GM23338 (cell line): ENCODE results near the gene RABL3. TPM values are rescaled to one million over a fixed set of nuclear protein-coding genes. Genes with fewer than 3 reads are reported as not detected.

ENCODE experiments used
- ATAC-seq: fragments of 200-7000 bp; cut with Tn5 transposase; 3 replicates; pipeline ENCODE4 v1.9.1; 2020
- DNase-seq: peaks from one replicate; pipeline ENCODE4 v3.0.0-alpha.2; 2015; ENCODE audit warnings: low spot score
- H2AFZ ChIP-seq: fragments of 200-600 bp; sonication (generic); 2 replicates; pipeline ENCODE4 v1.8.0; 2016; ENCODE audit warnings: antibody characterized with exemption, mild to moderate bottlenecking, moderate library complexity
- H3F3A ChIP-seq: fragments of 200-600 bp; sonication (generic); replicated peaks from 2 replicates; pipeline ENCODE4 v1.8.0; 2017; ENCODE audit warnings: antibody characterized with exemption, mixed run types, low read depth
- H3K27ac ChIP-seq: fragments of 200-600 bp; sonication (generic); 2 replicates; pipeline ENCODE4 v1.6.1; 2016; ENCODE audit warnings: low read depth
- H3K27me3 ChIP-seq: fragments of 200-600 bp; sonication (generic); 2 replicates; pipeline ENCODE4 v1.8.0; 2016; ENCODE audit warnings: mild to moderate bottlenecking, mixed run types, moderate library complexity; ENCODE audit not compliant: insufficient read depth
- H3K36me3 ChIP-seq: fragments of 200-600 bp; sonication (generic); 2 replicates; pipeline ENCODE4 v1.8.0; 2016; ENCODE audit warnings: mild to moderate bottlenecking; ENCODE audit not compliant: insufficient read depth
- H3K4me1 ChIP-seq: fragments of 200-600 bp; sonication (generic); 2 replicates; pipeline ENCODE4 v1.8.0; 2016; ENCODE audit warnings: mild to moderate bottlenecking, moderate library complexity; ENCODE audit not compliant: insufficient read depth
- H3K4me2 ChIP-seq: fragments of 200-600 bp; sonication (generic); 2 replicates; pipeline ENCODE4 v1.7.1; 2017; ENCODE audit warnings: mixed run types
- H3K4me3 ChIP-seq: fragments of 200-600 bp; sonication (generic); 2 replicates; pipeline ENCODE4 v1.6.1; 2016; ENCODE audit warnings: mixed run types
- H3K79me2 ChIP-seq: fragments of 200-600 bp; sonication (generic); replicated peaks from 2 replicates; pipeline ENCODE4 v1.8.0; 2017; ENCODE audit warnings: mild to moderate bottlenecking; ENCODE audit not compliant: insufficient read depth
- H3K9me2 ChIP-seq: fragments of 200-600 bp; sonication (generic); 2 replicates; pipeline ENCODE4 v1.8.0; 2017; ENCODE audit not compliant: insufficient read depth
- H4K20me1 ChIP-seq: fragments of 200-600 bp; sonication (generic); replicated peaks from 2 replicates; pipeline ENCODE4 v1.8.0; 2017; ENCODE audit warnings: mild to moderate bottlenecking; ENCODE audit not compliant: insufficient read depth
- H3K27ac Mint-ChIP-seq: 2 replicates; pipeline ENCODE4 v1.8.0; 2020; ENCODE audit warnings: inconsistent platforms, mild to moderate bottlenecking, moderate library complexity, mixed read lengths
- H3K27me3 Mint-ChIP-seq: 3 replicates; pipeline ENCODE4 v1.8.0; 2022; ENCODE audit warnings: low read depth, mild to moderate bottlenecking, moderate library complexity, mixed read lengths, inconsistent platforms; ENCODE audit not compliant: insufficient read depth, poor library complexity
- H3K36me3 Mint-ChIP-seq: 3 replicates; pipeline ENCODE4 v1.8.0; 2021; ENCODE audit warnings: low read depth, mild to moderate bottlenecking, inconsistent platforms, moderate library complexity, mixed read lengths
- H3K4me1 Mint-ChIP-seq: 3 replicates; pipeline ENCODE4 v1.8.0; 2020; ENCODE audit warnings: mild to moderate bottlenecking, inconsistent platforms, mixed read lengths
- H3K4me3 Mint-ChIP-seq: 3 replicates; pipeline ENCODE4 v1.8.0; 2021; ENCODE audit warnings: moderate library complexity, mild to moderate bottlenecking, inconsistent platforms, mixed read lengths
- H3K9me3 Mint-ChIP-seq: 3 replicates; pipeline ENCODE4 v1.8.0; 2020; ENCODE audit warnings: moderate library complexity, mild to moderate bottlenecking, inconsistent platforms, mixed read lengths
- CREB1 ChIP-seq: fragments of 250-450 bp; sonication (Bioruptor Pico); IDR thresholded peaks from 2 replicates; pipeline ENCODE4 v1.5.0; 2020; ENCODE audit warnings: low read depth, mild to moderate bottlenecking, moderate library complexity
- CTCF ChIP-seq, 2 experiments: fragments of 200-600 bp in 1 of 2; sonication (generic) in 1 of 2; conservative IDR thresholded peaks; 2 replicates each; pipeline versions ENCODE4 v1.5.1 to v1.6.1; 2016 to 2017; ENCODE audit warnings: antibody characterized with exemption in 2 of 2, low read depth in 2 of 2, mild to moderate bottlenecking in 2 of 2, moderate library complexity in 1 of 2
- EZH2 ChIP-seq: fragments of 200-600 bp; sonication (generic); IDR thresholded peaks from one replicate; pipeline ENCODE4 v1.8.0; 2017; ENCODE audit warnings: antibody characterized with exemption, mild to moderate bottlenecking, low read depth; ENCODE audit not compliant: unreplicated experiment
- JUNB ChIP-seq: IDR thresholded peaks from one replicate; pipeline ENCODE4 v1.6.1; 2016; ENCODE audit warnings: antibody characterized with exemption; ENCODE audit not compliant: unreplicated experiment
- POLR2AphosphoS5 ChIP-seq: IDR thresholded peaks from 2 replicates; pipeline ENCODE4 v1.6.1; 2016; ENCODE audit warnings: antibody characterized with exemption, low read depth
- STAT1 ChIP-seq: IDR thresholded peaks from one replicate; pipeline ENCODE4 v1.6.1; 2016; ENCODE audit warnings: antibody characterized with exemption; ENCODE audit not compliant: unreplicated experiment
- ZNF331 ChIP-seq: fragments of 250-450 bp; sonication (Bioruptor Pico); IDR thresholded peaks from 2 replicates; pipeline ENCODE4 v1.5.0; 2020; ENCODE audit warnings: low read depth, mild to moderate bottlenecking, moderate library complexity
- polyA plus RNA-seq: library from polyadenylated mRNA; unstranded; fragments of >200 nt; fragmentation: Nextera tagmentation; extraction: Ambion mirVana; gene quantifications from 2 replicates; pipeline ENCODE4 v1.2.1, GENCODE V29; 2016
- total RNA-seq: library from RNA; depleted of rRNA; stranded (reverse); fragments of >200 nt; shearing (Covaris generic); gene quantifications from 2 replicates; pipeline ENCODE4 v1.2.3, GENCODE V29; 2014
- TF ChIP-seq, protein P1 (sequence below): fragments of 250-450 bp; sonication (Bioruptor Pico); IDR thresholded peaks from 2 replicates; pipeline ENCODE4 v1.5.0; 2020; ENCODE audit warnings: mild to moderate bottlenecking, moderate library complexity

RABL3 gene
- total and polyA plus RNA-seq, 2 experiments from 2014 or later = 7.8 to 9.8 TPM

- no peak for TF ChIP-seq POLR2AphosphoS5
- no peak for TF ChIP-seq CTCF (conservative IDR thresholded peaks at IDR 0.05; ENCODE audit: low read depth in 2 of 2)
- no peak for TF ChIP-seq ZNF331 (CRISPR knock-in tag)
- TF ChIP-seq CREB1 = no peak
- H3K9me3 Mint-ChIP-seq = peaks cover 7% of the 10 kb centered on the region
- ATAC-seq (peak; percentile 35), DNase-seq (no peak)
- no peaks in the 10 kb centered on the region; the same call in 1 of the 3 replicates for H3K4me1 Mint-ChIP-seq
- no peak overlapping the region for H3K27ac Mint-ChIP-seq
- H3K4me2 ChIP-seq = no peak overlapping the region
- H3K36me3 Mint-ChIP-seq = peaks cover 10% of the 10 kb centered on the region
- no peaks in the 10 kb centered on the region for H3K79me2 ChIP-seq
- no peaks in the 10 kb centered on the region for H4K20me1 ChIP-seq
- H2AFZ ChIP-seq = peak overlapping the region; percentile 61; the same call in 1 of the 2 replicates
- H3F3A ChIP-seq = no peaks in the 10 kb centered on the region
- no peaks in the 10 kb centered on the region for H3K27me3 ChIP-seq
- H3K4me3 ChIP-seq = no peak overlapping the region
- no peaks in the 10 kb centered on the region for H3K36me3 ChIP-seq
- peaks cover 16% of the 10 kb centered on the region for H3K9me2 ChIP-seq
- no peak overlapping the region for H3K27ac ChIP-seq
- H3K4me1 ChIP-seq = no peaks in the 10 kb centered on the region
- H3K27me3 Mint-ChIP-seq = peaks cover 4% of the 10 kb centered on the region
- no peak overlapping the region for H3K4me3 Mint-ChIP-seq
Measured at GRCh38 chr3:120652896-120653545, 89.3 kb downstream of the RABL3 start.

DNA sequence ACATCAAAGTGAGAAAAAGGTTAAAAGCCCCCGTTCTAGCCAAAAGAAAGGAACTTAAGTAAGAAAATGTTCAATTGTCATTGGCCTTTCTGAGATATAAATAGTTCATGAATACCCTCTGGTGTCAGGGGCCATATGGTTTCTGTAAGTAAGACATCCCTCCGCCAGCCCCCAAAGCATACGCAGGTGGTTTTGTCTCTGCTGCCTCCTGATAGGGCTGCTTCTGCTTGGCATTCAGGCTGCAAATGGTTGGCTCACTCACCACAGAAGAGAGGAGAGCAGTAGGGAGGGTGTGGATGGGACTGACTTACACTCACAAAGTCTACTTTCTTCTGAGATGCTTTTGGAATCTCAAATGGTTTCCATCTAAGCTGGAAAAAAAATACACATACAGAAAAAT, 90.0 kb downstream of the RABL3 start:
- H3K4me1 ChIP-seq = no peaks in the 10 kb centered on the region
- TF ChIP-seq JUNB = no peak
- TF ChIP-seq STAT1 = no peak
- TF ChIP-seq POLR2AphosphoS5 = no peak
- no peak for TF ChIP-seq EZH2
- TF ChIP-seq, protein P1, sequence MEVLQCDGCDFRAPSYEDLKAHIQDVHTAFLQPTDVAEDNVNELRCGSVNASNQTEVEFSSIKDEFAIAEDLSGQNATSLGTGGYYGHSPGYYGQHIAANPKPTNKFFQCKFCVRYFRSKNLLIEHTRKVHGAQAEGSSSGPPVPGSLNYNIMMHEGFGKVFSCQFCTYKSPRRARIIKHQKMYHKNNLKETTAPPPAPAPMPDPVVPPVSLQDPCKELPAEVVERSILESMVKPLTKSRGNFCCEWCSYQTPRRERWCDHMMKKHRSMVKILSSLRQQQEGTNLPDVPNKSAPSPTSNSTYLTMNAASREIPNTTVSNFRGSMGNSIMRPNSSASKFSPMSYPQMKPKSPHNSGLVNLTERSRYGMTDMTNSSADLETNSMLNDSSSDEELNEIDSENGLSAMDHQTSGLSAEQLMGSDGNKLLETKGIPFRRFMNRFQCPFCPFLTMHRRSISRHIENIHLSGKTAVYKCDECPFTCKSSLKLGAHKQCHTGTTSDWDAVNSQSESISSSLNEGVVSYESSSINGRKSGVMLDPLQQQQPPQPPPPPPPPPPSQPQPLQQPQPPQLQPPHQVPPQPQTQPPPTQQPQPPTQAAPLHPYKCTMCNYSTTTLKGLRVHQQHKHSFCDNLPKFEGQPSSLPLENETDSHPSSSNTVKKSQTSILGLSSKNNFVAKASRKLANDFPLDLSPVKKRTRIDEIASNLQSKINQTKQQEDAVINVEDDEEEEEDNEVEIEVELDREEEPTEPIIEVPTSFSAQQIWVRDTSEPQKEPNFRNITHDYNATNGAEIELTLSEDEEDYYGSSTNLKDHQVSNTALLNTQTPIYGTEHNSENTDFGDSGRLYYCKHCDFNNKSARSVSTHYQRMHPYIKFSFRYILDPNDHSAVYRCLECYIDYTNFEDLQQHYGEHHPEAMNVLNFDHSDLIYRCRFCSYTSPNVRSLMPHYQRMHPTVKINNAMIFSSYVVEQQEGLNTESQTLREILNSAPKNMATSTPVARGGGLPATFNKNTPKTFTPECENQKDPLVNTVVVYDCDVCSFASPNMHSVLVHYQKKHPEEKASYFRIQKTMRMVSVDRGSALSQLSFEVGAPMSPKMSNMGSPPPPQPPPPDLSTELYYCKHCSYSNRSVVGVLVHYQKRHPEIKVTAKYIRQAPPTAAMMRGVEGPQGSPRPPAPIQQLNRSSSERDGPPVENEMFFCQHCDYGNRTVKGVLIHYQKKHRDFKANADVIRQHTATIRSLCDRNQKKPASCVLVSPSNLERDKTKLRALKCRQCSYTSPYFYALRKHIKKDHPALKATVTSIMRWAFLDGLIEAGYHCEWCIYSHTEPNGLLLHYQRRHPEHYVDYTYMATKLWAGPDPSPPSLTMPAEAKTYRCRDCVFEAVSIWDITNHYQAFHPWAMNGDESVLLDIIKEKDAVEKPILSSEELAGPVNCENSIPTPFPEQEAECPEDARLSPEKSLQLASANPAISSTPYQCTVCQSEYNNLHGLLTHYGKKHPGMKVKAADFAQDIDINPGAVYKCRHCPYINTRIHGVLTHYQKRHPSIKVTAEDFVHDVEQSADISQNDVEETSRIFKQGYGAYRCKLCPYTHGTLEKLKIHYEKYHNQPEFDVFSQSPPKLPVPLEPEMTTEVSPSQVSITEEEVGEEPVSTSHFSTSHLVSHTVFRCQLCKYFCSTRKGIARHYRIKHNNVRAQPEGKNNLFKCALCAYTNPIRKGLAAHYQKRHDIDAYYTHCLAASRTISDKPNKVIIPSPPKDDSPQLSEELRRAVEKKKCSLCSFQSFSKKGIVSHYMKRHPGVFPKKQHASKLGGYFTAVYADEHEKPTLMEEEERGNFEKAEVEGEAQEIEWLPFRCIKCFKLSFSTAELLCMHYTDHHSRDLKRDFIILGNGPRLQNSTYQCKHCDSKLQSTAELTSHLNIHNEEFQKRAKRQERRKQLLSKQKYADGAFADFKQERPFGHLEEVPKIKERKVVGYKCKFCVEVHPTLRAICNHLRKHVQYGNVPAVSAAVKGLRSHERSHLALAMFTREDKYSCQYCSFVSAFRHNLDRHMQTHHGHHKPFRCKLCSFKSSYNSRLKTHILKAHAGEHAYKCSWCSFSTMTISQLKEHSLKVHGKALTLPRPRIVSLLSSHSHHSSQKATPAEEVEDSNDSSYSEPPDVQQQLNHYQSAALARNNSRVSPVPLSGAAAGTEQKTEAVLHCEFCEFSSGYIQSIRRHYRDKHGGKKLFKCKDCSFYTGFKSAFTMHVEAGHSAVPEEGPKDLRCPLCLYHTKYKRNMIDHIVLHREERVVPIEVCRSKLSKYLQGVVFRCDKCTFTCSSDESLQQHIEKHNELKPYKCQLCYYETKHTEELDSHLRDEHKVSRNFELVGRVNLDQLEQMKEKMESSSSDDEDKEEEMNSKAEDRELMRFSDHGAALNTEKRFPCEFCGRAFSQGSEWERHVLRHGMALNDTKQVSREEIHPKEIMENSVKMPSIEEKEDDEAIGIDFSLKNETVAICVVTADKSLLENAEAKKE (CRISPR knock-in tag) = no peak
- peaks cover 16% of the 10 kb centered on the region for H3K9me2 ChIP-seq
- no peaks in the 10 kb centered on the region; the same call in 1 of the 3 replicates for H3K9me3 Mint-ChIP-seq
- H2AFZ ChIP-seq = peak overlapping the region; percentile 61; the same call in 1 of the 2 replicates
- H3K4me3 ChIP-seq = no peak overlapping the region
- ATAC-seq (no peak), DNase-seq (no peak)
- no peak overlapping the region for H3K27ac ChIP-seq
- H3K4me3 Mint-ChIP-seq = no peak overlapping the region
- H3K4me2 ChIP-seq = no peak overlapping the region
- no peaks in the 10 kb centered on the region; the same call in 1 of the 3 replicates for H3K4me1 Mint-ChIP-seq
- no peaks in the 10 kb centered on the region for H3K27me3 ChIP-seq
- peaks cover 4% of the 10 kb centered on the region; the same call in 2 of the 3 replicates for H3K36me3 Mint-ChIP-seq
- H3F3A ChIP-seq = no peaks in the 10 kb centered on the region
- no peaks in the 10 kb centered on the region for H3K36me3 ChIP-seq
- peaks cover 4% of the 10 kb centered on the region for H3K27me3 Mint-ChIP-seq
- no peaks in the 10 kb centered on the region for H3K79me2 ChIP-seq
- no peaks in the 10 kb centered on the region for H4K20me1 ChIP-seq
- H3K27ac Mint-ChIP-seq = no peak overlapping the region
